ENCODE measurements around the gene SCN2A. TPM values are rescaled to one million over a fixed set of nuclear protein-coding genes. Genes with fewer than 3 reads are reported as not detected.

Gene SCN2A
- total RNA-seq, 1 experiment from 2014 or later: not detected

DNA sequence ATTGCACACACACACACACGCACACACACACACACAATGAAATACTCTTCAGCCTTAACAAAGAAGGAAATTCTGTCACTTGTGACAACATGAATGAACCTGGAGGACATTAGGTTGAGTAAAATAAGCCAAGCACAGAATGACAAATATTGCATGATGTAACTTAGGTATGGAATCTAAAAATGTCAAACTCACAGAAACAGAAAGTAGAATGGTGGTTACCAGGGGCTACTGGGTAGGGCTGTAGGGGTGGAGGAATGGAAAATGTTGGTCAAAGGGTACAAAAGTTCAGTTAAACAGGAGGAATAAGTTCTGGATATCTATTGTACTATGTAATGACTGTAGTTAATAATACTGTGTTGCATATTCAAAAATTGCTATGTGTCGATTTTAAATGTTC is 29.5 kb downstream of the SCN2A start:
- H3K4me1 ChIP-seq: no peaks in the 10 kb centered on the region
- no peaks in the 10 kb centered on the region for H3K36me3 ChIP-seq (ENCODE audit: control insufficient read depth, insufficient read depth, low read length)
- Mint-ChIP-seq H3K4me3 (ENCODE audit: unreplicated experiment) (no peak overlapping the region), H3K4me1 (ENCODE audit: low read depth, unreplicated experiment) (no peaks in the 10 kb centered on the region), H3K36me3 (ENCODE audit: insufficient read depth, unreplicated experiment) (no peaks in the 10 kb centered on the region), H3K27ac (ENCODE audit: unreplicated experiment) (no peak overlapping the region), H3K9me3 (ENCODE audit: unreplicated experiment) (no peaks in the 10 kb centered on the region), H3K27me3 (ENCODE audit: insufficient read depth, unreplicated experiment) (peaks cover 12% of the 10 kb centered on the region)
- H3K27me3 ChIP-seq (replicated peaks; ENCODE audit: control insufficient read depth, insufficient read depth, low read length): no peaks in the 10 kb centered on the region
- TF ChIP-seq, protein P1, sequence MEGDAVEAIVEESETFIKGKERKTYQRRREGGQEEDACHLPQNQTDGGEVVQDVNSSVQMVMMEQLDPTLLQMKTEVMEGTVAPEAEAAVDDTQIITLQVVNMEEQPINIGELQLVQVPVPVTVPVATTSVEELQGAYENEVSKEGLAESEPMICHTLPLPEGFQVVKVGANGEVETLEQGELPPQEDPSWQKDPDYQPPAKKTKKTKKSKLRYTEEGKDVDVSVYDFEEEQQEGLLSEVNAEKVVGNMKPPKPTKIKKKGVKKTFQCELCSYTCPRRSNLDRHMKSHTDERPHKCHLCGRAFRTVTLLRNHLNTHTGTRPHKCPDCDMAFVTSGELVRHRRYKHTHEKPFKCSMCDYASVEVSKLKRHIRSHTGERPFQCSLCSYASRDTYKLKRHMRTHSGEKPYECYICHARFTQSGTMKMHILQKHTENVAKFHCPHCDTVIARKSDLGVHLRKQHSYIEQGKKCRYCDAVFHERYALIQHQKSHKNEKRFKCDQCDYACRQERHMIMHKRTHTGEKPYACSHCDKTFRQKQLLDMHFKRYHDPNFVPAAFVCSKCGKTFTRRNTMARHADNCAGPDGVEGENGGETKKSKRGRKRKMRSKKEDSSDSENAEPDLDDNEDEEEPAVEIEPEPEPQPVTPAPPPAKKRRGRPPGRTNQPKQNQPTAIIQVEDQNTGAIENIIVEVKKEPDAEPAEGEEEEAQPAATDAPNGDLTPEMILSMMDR (IDR thresholded peaks at IDR 0.05; ENCODE audit: insufficient read depth in 1 of 2, low read depth in 1 of 2, low read length in 1 of 2, severe bottlenecking in 1 of 2, unreplicated experiment in 1 of 2): no peak
- H3K4me3 ChIP-seq (ENCODE audit: low read depth, low read length): no peak overlapping the region
- intact Hi-C loops (cut with micrococcal nuclease; ENCODE audit: unreplicated experiment): no loop called here
- no peak for DNase-seq
- CTCF ChIA-PET: no interaction called here
- no TSS peak for BruUV-seq (replicated peaks)
- POLR2A ChIA-PET: no interaction called here
- H3K9me3 ChIP-seq: no peaks in the 10 kb centered on the region

DNA sequence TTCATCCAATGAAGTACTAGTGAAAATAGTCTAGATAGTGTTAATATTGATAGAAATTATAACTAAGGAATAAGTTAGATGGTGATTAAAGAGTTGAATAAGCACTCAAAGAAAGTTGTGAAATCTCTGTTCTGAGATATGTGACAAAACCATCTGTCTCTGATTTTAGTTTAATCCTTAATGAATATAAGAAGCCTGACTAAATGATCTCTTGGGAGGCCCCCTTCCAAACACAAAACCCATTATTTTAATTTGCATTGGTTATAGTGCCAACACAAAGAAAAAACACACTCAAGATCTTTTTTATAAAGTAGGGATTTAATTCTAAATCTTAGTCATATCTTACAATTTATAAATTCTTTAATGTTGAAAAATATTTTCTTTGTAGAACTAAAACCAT is 34.0 kb downstream of the SCN2A start:
- DNase-seq: no peak

DNA sequence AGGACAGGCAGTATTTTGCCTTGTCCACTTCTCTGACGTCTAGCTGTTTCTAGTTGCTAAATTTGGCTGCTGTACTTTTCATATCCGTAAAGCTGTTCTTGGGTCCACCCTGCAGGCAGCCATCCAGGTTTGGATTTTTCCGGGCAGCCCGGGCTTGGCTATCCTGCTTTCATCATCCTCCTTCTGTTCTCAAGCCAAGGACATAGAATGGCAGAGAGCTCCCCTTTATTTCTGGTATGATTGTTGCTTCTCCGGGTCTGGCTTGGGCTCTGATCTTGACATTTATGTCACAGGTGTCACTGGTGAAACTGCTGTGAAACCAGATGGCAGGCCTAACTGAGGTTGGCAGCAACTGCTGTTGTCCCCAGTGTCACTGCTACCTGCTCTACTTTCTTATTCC is 35.5 kb downstream of the SCN2A start:
- no TSS peak for BruUV-seq (replicated peaks)
- ChIA-PET POLR2A (no interaction called here), CTCF (no interaction called here)
- Mint-ChIP-seq H3K4me1 (ENCODE audit: low read depth, unreplicated experiment) (no peaks in the 10 kb centered on the region), H3K27me3 (ENCODE audit: insufficient read depth, unreplicated experiment) (peaks cover 9% of the 10 kb centered on the region), H3K9me3 (ENCODE audit: unreplicated experiment) (no peaks in the 10 kb centered on the region), H3K27ac (ENCODE audit: unreplicated experiment) (no peak overlapping the region), H3K4me3 (ENCODE audit: unreplicated experiment) (no peak overlapping the region), H3K36me3 (ENCODE audit: insufficient read depth, unreplicated experiment) (no peaks in the 10 kb centered on the region)
- no peaks in the 10 kb centered on the region for H3K4me1 ChIP-seq
- no peak for DNase-seq
- no peak overlapping the region for H3K4me3 ChIP-seq (ENCODE audit: low read depth, low read length)
- H3K9me3 ChIP-seq: no peaks in the 10 kb centered on the region
- H3K27me3 ChIP-seq (replicated peaks; ENCODE audit: control insufficient read depth, insufficient read depth, low read length): no peaks in the 10 kb centered on the region
- H3K36me3 ChIP-seq (ENCODE audit: control insufficient read depth, insufficient read depth, low read length): no peaks in the 10 kb centered on the region
- TF ChIP-seq, protein P1 (IDR thresholded peaks at IDR 0.05; ENCODE audit: insufficient read depth in 1 of 2, low read depth in 1 of 2, low read length in 1 of 2, severe bottlenecking in 1 of 2, unreplicated experiment in 1 of 2): no peak
- intact Hi-C loops (cut with micrococcal nuclease; ENCODE audit: unreplicated experiment): no loop called here

More for the DNA sequence above, 34.0 kb downstream of the SCN2A start:
- Mint-ChIP-seq H3K27ac (ENCODE audit: unreplicated experiment) (no peak overlapping the region), H3K36me3 (ENCODE audit: insufficient read depth, unreplicated experiment) (no peaks in the 10 kb centered on the region), H3K4me3 (ENCODE audit: unreplicated experiment) (no peak overlapping the region), H3K9me3 (ENCODE audit: unreplicated experiment) (no peaks in the 10 kb centered on the region), H3K27me3 (ENCODE audit: insufficient read depth, unreplicated experiment) (peaks cover 12% of the 10 kb centered on the region), H3K4me1 (ENCODE audit: low read depth, unreplicated experiment) (no peaks in the 10 kb centered on the region)
- no peaks in the 10 kb centered on the region for H3K36me3 ChIP-seq (ENCODE audit: control insufficient read depth, insufficient read depth, low read length)
- no peaks in the 10 kb centered on the region for H3K27me3 ChIP-seq (replicated peaks; ENCODE audit: control insufficient read depth, insufficient read depth, low read length)
- intact Hi-C loops (cut with micrococcal nuclease; ENCODE audit: unreplicated experiment): no loop called here
- H3K4me3 ChIP-seq (ENCODE audit: low read depth, low read length): no peak overlapping the region
- no peaks in the 10 kb centered on the region for H3K9me3 ChIP-seq
- CTCF ChIA-PET: no interaction called here
- POLR2A ChIA-PET: no interaction called here
- no TSS peak for BruUV-seq (replicated peaks)
- TF ChIP-seq, protein P1 (IDR thresholded peaks at IDR 0.05; ENCODE audit: insufficient read depth in 1 of 2, low read depth in 1 of 2, low read length in 1 of 2, severe bottlenecking in 1 of 2, unreplicated experiment in 1 of 2): no peak
- no peaks in the 10 kb centered on the region for H3K4me1 ChIP-seq

All from Caco-2 (cell line).